ENCODE results near the gene METAP2.

Gene METAP2

DNA sequence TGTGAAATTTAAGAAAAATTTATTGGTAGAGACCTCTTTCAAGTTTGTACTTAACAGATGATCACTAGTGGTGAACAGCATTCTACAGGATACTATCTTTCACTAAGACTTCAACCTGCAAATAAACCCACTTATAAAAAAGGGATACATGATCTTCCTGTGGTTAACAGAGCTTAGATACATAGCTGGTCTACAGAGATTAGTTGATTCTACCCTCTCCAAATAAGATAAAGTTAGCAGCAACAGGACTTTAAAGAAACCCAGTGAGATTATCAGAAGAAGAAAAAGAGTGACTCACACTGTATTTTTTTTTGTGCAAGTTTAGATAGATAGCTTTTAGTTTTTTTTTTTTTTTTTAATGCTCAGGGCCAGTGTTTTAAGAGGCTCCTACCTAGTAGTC is 42.8 kb downstream of the METAP2 start:
- DNase-seq: peak; percentile 90

DNA sequence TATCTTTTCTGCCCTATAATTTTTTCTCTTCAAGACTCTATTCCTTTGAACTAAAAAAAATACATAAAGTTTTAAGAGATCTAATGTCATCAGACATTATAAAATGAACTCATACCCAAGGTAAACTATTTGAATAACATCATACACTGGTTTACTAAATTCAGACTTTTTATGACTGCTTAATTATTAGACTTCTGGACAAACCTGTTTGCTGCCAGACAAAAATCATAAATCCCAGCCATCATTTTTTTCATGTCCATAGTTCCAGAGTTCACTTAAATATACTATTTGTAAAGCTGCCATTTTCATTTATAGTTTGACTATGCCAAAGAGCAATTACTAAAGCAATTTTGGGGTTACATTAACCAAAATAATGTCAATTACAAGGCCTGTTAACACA is 43.3 kb downstream of the METAP2 start:
- DNase-seq: no peak

DNA sequence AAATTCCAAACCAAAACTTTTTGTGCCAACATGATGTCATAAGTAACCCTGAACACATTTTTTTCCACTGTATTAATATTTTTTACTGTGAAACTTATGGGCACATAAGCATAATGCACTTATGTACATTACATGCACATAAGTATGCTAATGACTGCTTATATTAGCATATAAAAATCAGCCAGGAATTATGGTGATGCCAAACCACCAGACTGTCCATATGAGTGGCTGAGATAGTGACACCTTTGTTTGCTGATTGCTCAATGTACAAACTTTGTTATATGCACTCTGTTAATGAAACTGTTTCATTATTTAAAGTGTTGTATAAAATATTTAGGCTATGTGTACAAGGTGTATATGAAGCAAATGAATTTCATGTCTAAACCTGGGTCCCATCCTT is 45.0 kb downstream of the METAP2 start:
- peak; percentile 13 for DNase-seq

DNA sequence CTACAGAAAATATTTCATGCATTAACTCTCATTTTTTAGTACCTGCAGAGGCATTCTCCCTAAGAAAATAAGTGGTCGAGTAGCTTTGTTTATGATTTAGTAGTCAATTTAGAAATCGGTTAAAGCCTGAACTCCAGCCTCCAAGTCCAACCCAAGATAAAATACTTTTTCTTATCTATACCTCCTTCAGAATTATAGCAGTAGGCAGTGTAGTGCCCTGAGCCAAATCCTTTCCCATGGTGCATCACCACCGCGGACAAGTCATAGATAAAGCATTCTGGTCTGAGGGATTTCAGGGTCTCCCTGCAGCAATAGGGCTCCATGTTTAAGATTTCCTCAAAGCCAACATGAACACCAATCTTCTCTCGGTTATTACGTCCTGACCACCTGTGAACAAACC is 46.9 kb downstream of the METAP2 start:
- peak; percentile 59 for DNase-seq

DNA sequence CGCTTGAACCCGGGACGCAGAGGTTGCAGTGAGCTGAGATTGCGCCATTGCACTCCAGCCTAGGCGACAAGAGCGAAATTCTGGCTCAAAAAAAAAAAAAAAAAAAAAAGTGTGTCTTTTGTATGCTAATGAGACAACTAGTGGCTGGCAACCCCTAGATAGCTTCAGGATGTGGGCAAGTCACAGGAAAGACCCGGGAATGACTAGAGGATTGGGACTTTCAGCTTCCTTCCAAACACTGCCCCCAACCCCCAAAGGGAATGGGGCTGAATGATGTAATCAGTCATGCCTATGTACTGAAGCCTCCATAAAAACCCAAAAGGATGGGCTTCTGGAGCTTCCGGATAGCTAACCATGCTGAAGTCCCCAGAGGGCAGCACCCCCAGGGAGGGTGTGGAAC is 48.7 kb downstream of the METAP2 start:
- no peak for DNase-seq

DNA sequence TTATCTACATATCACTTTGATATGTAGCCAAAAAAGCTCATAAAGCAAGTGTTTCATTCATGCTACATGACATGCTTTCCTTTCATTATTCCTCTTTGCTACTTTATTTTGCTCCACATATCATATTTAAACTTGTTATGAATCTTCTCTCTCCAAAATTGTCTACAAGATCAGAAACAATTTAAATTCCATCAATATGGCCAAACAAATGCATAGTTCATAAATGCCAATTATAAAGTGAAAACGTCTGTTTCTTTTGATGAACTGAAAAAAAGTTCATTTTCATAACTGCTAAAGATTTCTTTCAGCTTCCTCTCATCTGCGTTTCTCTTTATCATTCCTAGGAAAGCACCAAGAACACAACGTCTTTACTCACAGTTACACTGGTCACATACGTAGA is 54.5 kb downstream of the METAP2 start:
- no peak for DNase-seq

DNA sequence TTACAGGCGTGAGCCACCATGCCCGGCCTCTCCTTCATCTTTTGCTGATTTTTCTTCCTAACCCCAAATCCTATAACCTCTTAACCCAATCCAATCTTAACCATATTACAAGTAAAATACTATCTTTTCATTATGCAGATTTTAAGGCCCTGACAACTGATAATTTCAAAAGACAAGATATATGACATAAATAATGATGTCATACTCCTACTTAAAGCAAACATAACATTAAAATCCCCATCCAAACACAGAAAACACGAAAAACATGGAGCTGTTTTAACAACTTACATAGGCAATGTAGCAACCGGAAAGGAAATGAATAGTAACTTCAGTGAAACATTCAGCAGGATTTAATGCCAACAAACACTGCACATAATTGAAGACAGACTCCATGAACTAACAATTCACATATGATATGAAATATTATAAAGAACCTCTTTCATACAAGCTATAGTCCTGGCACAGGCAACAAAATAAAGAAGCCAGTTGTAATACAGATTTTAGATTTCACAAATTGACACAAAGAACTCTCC is 55.8 kb downstream of the METAP2 start:
- DNase-seq: no peak

DNA sequence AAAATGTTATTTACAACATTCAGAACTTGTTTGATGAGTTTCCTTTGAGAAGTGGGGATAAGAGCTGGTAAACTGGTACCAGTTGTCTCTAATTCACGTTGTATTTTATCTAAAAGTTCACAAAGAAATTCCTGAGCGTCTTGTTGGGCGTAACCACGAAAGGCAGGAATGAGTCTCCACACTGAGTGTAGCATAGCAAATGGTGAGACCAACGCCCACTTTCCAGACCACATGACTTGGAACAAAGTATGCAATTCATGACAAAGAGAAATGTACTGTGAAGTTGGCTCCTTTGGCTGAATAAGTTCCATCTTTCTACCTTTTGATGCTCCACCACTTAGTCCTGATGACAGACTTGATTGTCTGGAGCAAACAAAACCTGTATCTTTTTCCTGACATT is 58.9 kb downstream of the METAP2 start:
- no peak for DNase-seq

DNA sequence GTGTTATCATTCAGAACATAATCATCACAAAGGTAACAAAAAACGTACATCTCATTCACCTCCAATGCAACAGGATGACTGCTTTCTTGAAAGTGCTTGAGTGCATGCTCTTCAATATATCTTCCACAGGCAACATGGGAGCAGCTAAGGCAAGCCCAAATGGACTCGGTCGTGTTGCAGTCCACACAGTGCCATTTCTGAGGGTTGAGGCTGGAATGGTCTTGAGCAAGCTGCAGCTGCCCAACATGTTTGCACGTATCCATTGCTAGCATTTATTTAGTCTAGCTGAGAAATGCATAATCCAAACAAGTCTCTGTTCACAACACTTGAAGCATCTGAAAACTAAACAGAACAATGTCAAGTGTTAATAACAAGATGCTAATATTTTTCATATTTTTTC is 60.0 kb downstream of the METAP2 start:
- no peak for DNase-seq

DNA sequence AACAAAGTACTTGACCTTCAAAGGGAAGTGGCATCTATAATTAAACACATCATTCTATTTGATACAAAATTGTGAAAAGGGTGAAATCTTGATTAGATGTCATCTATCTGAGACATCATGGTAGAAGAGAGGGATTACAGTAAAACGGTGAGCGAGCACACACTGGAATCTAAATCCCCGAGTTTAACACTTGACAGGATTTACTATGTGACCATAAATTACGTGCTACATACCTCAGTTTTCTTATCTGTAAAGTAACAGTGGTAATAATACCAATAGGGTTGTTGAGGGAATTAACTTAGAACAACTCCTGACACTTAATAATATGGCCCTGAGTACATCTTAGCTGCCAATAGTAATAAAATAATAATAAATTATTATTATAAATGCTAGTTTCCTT is 64.1 kb downstream of the METAP2 start:
- no peak for DNase-seq

DNA sequence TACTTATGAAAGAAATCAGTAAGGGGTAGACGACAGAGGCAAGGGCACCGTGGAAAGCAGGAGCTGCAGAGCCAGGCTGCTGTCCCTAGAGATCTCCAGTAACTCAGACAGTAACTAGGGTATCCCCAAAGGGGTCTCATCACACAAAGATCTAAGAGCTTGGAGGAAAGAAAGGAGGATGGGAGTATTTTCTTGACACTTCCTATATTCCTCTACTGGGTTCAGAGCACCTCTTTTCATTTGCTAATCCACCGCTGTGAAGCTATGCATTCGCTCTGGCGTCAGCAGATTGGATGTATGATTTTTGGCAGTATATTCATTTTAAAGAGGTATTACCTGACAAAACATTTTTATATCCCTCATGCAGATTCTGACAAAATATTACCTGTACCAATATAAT is 64.7 kb downstream of the METAP2 start:
- DNase-seq: no peak

DNA sequence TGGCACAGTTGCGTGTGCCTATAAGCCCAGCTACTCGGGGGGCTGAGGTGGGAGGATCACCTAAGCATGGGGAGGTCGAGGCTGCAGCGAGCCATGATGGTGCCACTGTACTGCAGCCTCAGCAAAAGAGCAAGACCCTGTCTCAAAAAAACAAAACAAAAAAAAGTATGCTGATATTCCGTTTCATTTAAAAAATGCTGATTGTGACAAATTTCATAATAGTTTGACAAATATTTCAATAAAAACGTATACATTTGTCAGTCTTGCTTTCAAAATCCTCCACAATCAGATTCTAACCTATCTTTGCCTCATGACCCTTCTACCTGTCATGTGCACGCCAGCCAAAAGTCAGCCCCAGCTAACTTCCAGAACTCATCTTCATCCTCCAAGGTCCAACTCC is 67.5 kb downstream of the METAP2 start:
- DNase-seq: no peak

DNA sequence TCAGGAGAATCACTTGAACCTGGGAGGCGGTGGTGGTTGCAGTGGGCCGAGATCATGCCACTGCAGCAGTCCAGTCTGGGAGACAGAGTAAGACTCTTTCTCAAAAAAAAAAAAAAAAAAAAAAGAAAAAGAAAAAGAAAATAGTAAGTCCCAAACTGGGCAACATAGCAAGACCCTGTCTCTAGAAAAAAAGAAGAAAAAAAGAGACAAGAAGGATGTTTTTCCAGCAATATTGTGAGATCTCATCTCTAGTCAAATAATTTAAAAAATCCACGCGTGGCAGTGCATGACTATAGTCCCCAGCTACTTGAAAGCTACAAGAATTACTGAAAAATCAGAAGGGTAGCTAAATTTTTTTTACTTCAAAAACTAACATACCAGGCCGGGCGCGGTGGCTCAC is 69.4 kb downstream of the METAP2 start:
- DNase-seq: no peak

DNA sequence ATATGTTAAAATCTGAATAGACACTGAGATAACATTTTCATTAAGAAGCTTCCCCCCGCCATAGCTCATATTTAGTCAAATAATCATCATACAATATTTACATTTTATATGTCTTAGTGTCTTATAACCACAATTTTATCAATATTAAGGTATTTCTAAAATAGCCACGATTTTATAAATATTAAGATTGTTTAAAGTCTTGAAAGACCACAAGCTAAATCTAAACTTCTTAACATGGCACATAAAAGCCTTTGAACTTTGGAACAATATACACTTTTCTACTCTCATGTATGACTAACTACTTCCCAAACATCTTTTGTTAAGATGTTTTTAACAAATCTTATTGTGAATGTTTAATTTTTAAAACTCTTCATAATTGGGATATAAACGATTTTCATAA is 70.8 kb downstream of the METAP2 start:
- no peak for DNase-seq

DNA sequence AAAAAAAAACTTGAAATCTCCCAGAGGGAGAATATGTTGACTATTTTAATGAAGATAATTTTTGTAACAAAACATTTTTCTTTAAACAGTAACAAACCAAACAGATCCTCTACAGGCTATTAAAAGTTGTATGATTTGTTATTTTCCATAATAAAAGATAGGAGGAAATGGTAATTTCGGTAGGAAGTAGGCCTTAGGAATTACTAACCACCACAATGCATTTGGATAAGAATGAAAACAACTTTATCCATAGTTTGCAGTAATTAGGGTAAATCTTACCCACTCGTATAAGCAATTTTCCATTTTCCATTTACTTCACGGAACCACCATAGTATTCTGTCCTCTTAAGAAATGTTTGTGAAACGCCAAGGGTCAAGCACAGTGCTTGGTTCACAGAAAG is 71.4 kb downstream of the METAP2 start:
- DNase-seq: no peak

DNA sequence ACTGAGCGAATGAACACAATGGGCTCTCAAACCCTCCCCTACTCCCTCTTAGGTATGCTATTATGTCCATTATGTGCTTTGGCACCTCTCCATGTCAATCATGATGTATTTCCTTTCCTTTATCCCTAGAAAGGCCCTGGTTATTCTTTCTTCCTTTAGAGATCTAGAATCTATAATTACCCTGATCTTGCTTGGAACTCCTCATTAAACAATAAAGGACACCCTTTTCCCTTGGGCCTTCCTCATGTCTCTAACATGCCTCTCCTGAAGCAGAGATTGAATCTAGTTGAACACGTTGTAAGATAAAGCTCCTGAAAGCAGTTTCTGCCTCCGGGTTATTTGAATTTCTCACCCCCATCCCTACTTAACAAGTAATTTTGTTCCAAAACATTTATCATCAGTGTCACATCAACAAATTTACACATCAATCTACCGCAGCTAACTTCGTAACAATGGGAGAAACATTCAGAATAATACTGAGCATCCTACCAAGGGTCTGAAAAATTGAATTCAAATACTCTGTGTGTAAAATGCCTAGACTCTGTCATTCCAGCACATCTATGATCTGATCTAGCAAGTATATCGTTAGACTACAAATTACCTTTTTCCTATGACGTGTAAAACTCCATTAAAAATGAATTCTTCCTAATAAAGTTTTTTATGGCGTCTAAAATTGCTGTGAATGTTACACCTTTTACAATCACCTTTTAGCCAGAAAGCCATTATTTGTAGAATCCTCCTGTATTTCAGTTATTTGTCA is 72.0 kb downstream of the METAP2 start:
- DNase-seq: no peak

DNA sequence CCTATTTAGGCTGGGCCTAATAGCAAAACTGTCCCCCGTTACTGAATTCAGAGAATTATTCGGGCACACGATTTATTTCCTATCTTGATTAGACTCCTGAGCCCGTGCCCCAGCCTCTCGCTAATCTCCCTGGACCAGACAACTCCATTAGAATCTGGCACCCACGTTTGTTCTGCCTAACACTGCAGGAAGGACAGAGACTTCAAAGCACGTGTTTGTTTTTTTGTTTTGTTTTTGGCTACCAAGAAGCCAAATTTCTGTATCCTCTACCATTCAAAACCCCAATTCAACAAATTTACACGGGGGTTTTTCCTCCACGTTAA is 72.5 kb downstream of the METAP2 start:
- DNase-seq: peak; percentile 53

DNA sequence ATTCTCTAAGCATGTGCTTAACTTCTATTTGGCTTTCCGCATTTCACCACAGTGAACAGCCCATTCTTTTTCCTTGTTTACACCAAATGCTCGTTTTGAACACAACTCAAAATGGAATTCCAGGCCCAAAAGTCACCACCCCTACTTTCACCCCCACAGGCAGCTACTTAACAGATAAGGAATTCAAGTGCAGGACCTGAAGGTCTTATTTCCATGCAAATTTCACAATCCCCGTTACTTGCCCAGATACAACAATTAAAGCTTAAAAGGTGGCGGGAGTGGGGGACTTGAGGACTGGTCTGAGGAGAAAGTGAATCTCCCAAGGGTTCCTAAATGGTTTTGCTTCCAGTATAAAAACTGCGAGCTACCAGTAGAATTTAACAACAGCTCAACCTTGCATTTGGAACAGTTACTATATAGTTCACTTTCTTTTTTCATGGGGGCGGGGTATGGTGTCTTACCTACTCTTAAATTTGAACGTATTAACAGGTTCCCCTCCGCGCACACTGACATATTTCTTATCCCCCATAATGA is 73.6 kb downstream of the METAP2 start:
- DNase-seq: peak; percentile 52

DNA sequence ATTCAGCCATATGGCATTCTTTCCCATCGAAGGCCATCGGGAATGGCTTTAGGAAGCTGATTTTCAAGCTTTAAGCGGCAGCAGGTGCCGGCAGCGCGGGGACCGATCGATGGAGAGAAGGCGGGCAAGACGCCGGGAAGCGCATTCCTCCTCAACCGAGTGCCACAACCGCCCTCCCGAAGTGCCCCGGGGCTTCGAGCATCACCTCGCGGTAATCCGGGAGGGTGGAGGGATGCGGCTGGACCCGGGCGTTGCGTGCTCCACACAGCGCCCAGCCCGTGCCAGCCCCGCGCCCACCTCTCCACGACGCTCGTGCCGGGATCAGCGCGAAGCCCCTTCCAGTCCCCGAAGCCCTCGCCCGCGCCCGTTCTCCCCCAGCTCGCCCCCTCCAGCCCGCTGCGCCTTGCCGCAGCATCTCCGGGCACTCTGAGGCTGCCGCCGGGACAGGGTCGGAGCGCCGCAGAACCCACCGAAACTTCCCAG is 74.1 kb downstream of the METAP2 start:
- DNase-seq: peak; percentile 40

DNA sequence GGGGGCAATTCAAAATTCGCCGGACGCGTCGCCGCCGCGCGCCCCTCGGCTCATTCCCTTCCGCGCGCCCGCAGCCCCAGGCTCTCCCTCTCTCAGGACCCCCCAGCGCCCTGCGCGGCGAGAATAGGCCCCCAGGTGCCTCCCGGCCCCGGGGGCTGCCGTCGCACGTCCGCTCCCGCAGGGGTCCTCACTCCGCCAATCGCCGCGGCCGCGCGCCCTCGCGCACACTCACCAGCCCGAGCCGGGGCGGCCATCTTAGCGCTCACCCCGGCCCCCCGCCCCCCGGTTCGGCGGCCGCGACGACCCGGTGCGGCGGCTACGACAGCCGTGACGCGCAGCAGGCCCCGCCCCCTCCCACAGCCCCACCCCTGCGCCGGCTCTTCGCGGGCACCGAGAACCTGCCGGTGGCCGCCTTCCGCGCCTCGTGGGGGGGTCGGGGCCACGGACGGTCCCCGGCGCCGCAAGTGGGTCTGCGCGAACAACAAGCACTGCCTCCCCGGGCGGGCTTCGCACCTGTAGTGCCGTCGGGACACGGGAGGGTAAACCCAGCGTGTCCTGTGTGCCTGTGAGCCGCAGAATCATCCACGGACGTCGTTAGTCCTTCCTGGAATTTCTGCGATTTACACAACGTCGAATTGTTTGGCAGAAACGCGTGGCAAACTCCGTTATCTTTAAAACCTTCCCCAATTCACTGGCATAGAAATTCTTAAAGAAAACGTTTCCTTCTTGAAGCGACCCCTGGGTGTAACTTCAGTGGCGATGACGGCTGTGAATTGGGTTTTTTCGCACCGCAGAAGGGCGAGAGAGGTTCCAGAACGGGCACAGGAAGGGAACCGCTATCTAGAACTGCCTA is 74.8 kb downstream of the METAP2 start:
- peak; percentile 58 for DNase-seq

DNA sequence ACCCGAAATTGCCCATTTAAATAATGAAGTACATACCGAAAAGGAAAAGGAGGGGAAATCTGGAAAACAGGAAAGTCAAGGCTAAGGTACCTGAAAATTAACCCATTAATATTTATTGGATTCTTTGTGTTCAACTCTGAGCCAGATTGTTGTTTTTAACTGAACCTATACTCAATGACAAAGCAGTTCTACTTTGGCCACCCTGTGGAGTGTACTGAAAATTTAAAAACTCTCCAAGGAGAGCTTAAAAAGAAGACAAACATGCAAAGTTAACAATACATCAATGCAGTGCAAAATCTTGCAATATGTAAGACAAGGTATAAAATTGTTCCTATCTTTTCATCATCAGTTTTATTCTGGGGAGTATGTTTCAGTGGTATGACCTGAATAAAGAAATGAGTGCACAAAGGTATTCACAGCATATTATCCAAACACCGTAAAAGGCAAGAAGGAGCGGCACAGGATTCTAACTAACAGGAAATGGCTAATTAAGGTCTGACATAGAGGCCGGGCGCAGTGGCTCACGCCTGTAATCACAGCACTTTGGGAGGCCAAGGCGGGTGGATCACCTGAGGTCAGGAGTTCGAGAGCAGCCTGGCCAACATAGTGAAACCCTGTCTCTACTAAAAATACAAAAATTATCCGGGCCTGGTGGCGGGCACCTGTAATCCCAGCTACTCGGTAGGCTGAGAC is 75.6 kb downstream of the METAP2 start:
- peak; percentile 30 for DNase-seq

DNA sequence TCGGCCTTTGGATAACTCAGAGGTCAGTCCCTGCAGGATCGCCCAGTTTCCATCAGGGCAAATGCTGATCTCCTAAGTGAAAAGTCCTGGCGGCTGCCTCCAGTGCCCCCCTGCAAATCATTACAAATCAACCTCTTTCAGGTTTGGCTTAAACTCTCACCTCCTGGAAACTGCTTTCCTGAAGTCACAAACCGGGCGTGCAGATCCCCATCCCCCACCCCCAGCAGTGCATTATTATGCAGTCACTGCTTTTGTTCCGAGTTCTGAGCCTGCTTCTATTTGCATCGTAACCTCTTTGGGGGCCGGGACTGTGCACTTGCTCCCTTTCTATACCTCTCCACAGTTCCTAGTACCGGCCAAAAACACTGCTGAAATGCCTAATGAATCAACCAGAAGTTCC is 77.4 kb downstream of the METAP2 start, which contains the start of gene USP44:
USP44 (minus strand) TSS at position 172 of the 400 bp plus-strand sequence. CDS start 17,220 bp downstream, outside the sequence.
- DNase-seq: peak; percentile 61

DNA sequence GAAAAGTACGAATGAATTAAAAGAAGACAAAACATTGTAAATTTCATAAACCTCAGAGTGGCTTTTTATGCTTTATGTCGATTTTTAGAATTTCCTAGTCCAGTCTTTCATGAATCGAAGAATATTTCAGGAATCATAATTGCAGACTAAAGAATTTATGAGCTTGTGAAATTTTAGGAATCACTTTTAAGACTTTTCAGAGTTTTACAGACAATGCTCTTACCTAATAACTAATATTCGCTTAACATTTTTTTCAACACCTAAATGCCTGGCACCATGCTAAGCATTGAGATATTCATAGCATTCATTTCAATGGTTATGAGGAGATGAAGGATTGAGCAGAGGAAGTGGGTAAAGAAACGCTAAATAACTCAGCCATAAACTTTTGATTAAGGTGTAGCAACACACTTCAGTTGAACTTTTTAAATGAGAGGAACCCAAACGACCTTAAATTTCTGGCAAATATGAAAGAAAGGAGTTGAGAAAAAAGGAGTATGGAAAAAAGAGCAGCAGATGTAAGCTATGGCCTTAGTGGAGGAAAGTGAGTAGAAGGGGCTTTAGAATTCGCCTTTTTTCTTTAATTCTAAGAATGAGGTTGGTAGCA is 78.1 kb downstream of the METAP2 start:
- peak; percentile 42 for DNase-seq
